Neuronal stem cell (in vitro differentiated cells): ENCODE measurements around the gene DPEP2.

Source experiments
- DNase-seq: peaks from one replicate; pipeline ENCODE4 v3.0.0-alpha.2; 2013; ENCODE audit warnings: low spot score
- H2AFZ ChIP-seq: one replicate; pipeline ENCODE4 v1.6.1; 2013; ENCODE audit warnings: mild to moderate bottlenecking, low read length, inconsistent platforms
- H2AK5ac ChIP-seq: 2 replicates; pipeline ENCODE4 v1.6.1; 2013; ENCODE audit warnings: low read depth, mild to moderate bottlenecking, inconsistent platforms, low read length, moderate library complexity, mixed read lengths
- H2BK120ac ChIP-seq: 2 replicates; pipeline ENCODE4 v1.6.1; 2013; ENCODE audit warnings: low read depth, mild to moderate bottlenecking, inconsistent platforms, low read length, moderate library complexity, mixed read lengths
- H2BK12ac ChIP-seq: one replicate; pipeline ENCODE4 v1.6.1; 2013; ENCODE audit warnings: low read length, inconsistent platforms
- H2BK15ac ChIP-seq: 2 replicates; pipeline ENCODE4 v1.6.1; 2013; ENCODE audit warnings: mild to moderate bottlenecking, low read length, inconsistent platforms, mixed read lengths
- H2BK5ac ChIP-seq: one replicate; pipeline ENCODE4 v1.6.1; 2013; ENCODE audit warnings: inconsistent platforms, mild to moderate bottlenecking, low read length, moderate library complexity
- H3K14ac ChIP-seq: one replicate; pipeline ENCODE4 v1.6.1; 2013; ENCODE audit warnings: low read length, inconsistent platforms
- H3K18ac ChIP-seq: 2 replicates; pipeline ENCODE4 v1.6.1; 2013; ENCODE audit warnings: low read length, inconsistent platforms
- H3K23ac ChIP-seq: 2 replicates; pipeline ENCODE4 v1.6.1; 2013; ENCODE audit warnings: low read depth, mild to moderate bottlenecking, mixed read lengths, low read length, inconsistent platforms; ENCODE audit not compliant: poor library complexity
- H3K27ac ChIP-seq: replicated peaks from 3 replicates; pipeline ENCODE4 v1.5.1; 2013; ENCODE audit warnings: low read length, inconsistent platforms
- H3K27me3 ChIP-seq, 3 experiments: 2 replicates each; pipeline ENCODE4 v1.6.1; 2013; ENCODE audit warnings: low read length in 3 of 3, mild to moderate bottlenecking in 2 of 3, inconsistent platforms in 1 of 3, low read depth in 1 of 3, mixed read lengths in 1 of 3, moderate library complexity in 1 of 3; ENCODE audit not compliant: control insufficient read depth in 3 of 3, insufficient read depth in 3 of 3
- H3K36me3 ChIP-seq, 2 donors: replicated peaks in 1 of 2; 2 replicates each; pipeline ENCODE4 v1.6.1; 2013; ENCODE audit warnings: low read length in 2 of 2; ENCODE audit not compliant: control insufficient read depth in 2 of 2, insufficient read depth in 2 of 2
- H3K4ac ChIP-seq: 2 replicates; pipeline ENCODE4 v1.6.1; 2013; ENCODE audit warnings: inconsistent platforms, mild to moderate bottlenecking, low read length, moderate library complexity
- H3K4me1 ChIP-seq, 2 donors: 1 replicate in 1 of 2; 2 replicates in 1 of 2; pipeline ENCODE4 v1.6.1; 2013; ENCODE audit warnings: low read length in 2 of 2, low read depth in 1 of 2; ENCODE audit not compliant: control insufficient read depth in 2 of 2, insufficient read depth in 1 of 2
- H3K4me2 ChIP-seq: one replicate; pipeline ENCODE4 v1.6.1; 2013; ENCODE audit warnings: mild to moderate bottlenecking, low read length, inconsistent platforms; ENCODE audit not compliant: insufficient read depth, poor library complexity, severe bottlenecking
- H3K4me3 ChIP-seq, 2 donors: 2 replicates each; pipeline ENCODE4 v1.5.1; 2013; ENCODE audit warnings: low read length in 2 of 2, mild to moderate bottlenecking in 2 of 2, inconsistent platforms in 1 of 2, moderate library complexity in 1 of 2
- H3K79me1 ChIP-seq: one replicate; pipeline ENCODE4 v1.6.1; 2013; ENCODE audit warnings: low read depth, mild to moderate bottlenecking, inconsistent platforms, low read length, moderate library complexity
- H3K9ac ChIP-seq: one replicate; pipeline ENCODE4 v1.6.1; 2013; ENCODE audit warnings: mild to moderate bottlenecking, low read depth, low read length, inconsistent platforms; ENCODE audit not compliant: poor library complexity
- H3K9me3 ChIP-seq, 2 donors: replicated peaks in 1 of 2; 2 replicates each; pipeline versions ENCODE3 to v1.6.1; 2013; ENCODE audit warnings: low read length in 2 of 2, mild to moderate bottlenecking in 2 of 2, inconsistent platforms in 1 of 2, low read depth in 1 of 2, mixed read lengths in 1 of 2, moderate library complexity in 1 of 2; ENCODE audit not compliant: control insufficient read depth in 2 of 2, insufficient read depth in 1 of 2
- H4K8ac ChIP-seq: one replicate; pipeline ENCODE4 v1.6.1; 2013; ENCODE audit warnings: low read depth, mild to moderate bottlenecking, inconsistent platforms, low read length, moderate library complexity
- H4K91ac ChIP-seq: one replicate; pipeline ENCODE4 v1.6.1; 2013; ENCODE audit warnings: low read length, low read depth, mild to moderate bottlenecking, inconsistent platforms; ENCODE audit not compliant: poor library complexity
- WGBS, 2 donors: extraction: QIAGEN DNeasy Blood & Tissue Kit; methylation state at CpG; one replicate each; pipeline ENCODE4 v1.1.7; 2013; ENCODE audit warnings: missing lambda C conversion rate in 2 of 2, mixed read lengths in 1 of 2; ENCODE audit not compliant: insufficient read length in 2 of 2, insufficient replicate concordance in 1 of 2; ENCODE audit errors: extremely low coverage in 2 of 2; 5-methylcytosine and 5-hydroxymethylcytosine counted together

The DPEP2 gene

GRCh38 chr16:67967958-67968399 is 31.3 kb downstream of the DPEP2 start:
- Histone ChIP-seq H3K9me3 (no peaks in the 10 kb centered on the region), H3K4me1 (peaks cover 20 to 28% of the 10 kb centered on the region in 2 donors), H2AK5ac (peak overlapping the region; percentile 1), H2BK15ac (no peak overlapping the region), H3K27ac (no peak overlapping the region), H4K91ac (no peak overlapping the region), H3K18ac (peak overlapping the region; percentile 97), H3K14ac (peak overlapping the region; percentile 32), H2BK5ac (no peak overlapping the region), H3K23ac (peak overlapping the region; percentile 59), H3K4me2 (peak overlapping the region; percentile 63), H3K27me3 (no peaks in the 10 kb centered on the region), H2BK120ac (no peak overlapping the region), H2AFZ (peak overlapping the region; percentile 90), H3K9ac (peak overlapping the region; percentile 86), H4K8ac (no peak overlapping the region), H3K4ac (no peak overlapping the region), H3K79me1 (peaks cover 15% of the 10 kb centered on the region), H3K4me3 (peak overlapping the region; percentile 53 to 96), H2BK12ac (no peak overlapping the region), H3K36me3 (peaks cover 6 to 11% of the 10 kb centered on the region in 2 donors)
- WGBS, 2 donors: no CpG with 5 or more reads among the region's 45 CpGs
- DNase-seq: peak; percentile 32

- H3K4me1 ChIP-seq: peaks cover 20 to 28% of the 10 kb centered on the region in 2 donors
- H3K14ac ChIP-seq: no peak overlapping the region
- peak overlapping the region; percentile 63 for H3K4me2 ChIP-seq
- H2BK15ac ChIP-seq: no peak overlapping the region
- H3K36me3 ChIP-seq: peaks cover 8 to 15% of the 10 kb centered on the region in 2 donors
- peak overlapping the region; percentile 53 to 96 for H3K4me3 ChIP-seq
- H3K9me3 ChIP-seq: no peaks in the 10 kb centered on the region
- H3K9ac ChIP-seq: peak overlapping the region; percentile 61
- H4K91ac ChIP-seq: no peak overlapping the region
- no peak overlapping the region for H2AK5ac ChIP-seq
- H4K8ac ChIP-seq: no peak overlapping the region
- H3K79me1 ChIP-seq: peaks cover 15% of the 10 kb centered on the region
- no peak overlapping the region for H2BK5ac ChIP-seq
- no peak overlapping the region for H2BK12ac ChIP-seq
- H3K27ac ChIP-seq: no peak overlapping the region
- DNase-seq: no peak
- no peak overlapping the region for H2BK120ac ChIP-seq
- no CpG with 5 or more reads among the region's 18 CpGs for WGBS, 2 donors
- H3K4ac ChIP-seq: no peak overlapping the region
- H3K23ac ChIP-seq: no peak overlapping the region
- no peaks in the 10 kb centered on the region for H3K27me3 ChIP-seq
- H3K18ac ChIP-seq: peak overlapping the region; percentile 1
- peak overlapping the region; percentile 90 for H2AFZ ChIP-seq
These were observed 31.9 kb downstream of the DPEP2 start for GRCh38 chr16:67967183-67967957.

- peaks cover 20 to 28% of the 10 kb centered on the region in 2 donors for H3K4me1 ChIP-seq
- H4K8ac ChIP-seq: no peak overlapping the region
- H3K4ac ChIP-seq: no peak overlapping the region
- peak overlapping the region; percentile 63 for H3K4me2 ChIP-seq
- peaks cover 15 to 22% of the 10 kb centered on the region in 2 donors for H3K36me3 ChIP-seq
- H3K18ac ChIP-seq: peak overlapping the region; percentile 0
- H3K79me1 ChIP-seq: peaks cover 15% of the 10 kb centered on the region
- no peak overlapping the region for H2AFZ ChIP-seq
- H2BK5ac ChIP-seq: no peak overlapping the region
- H3K23ac ChIP-seq: no peak overlapping the region
- no peak overlapping the region for H2AK5ac ChIP-seq
- H3K9me3 ChIP-seq: no peaks in the 10 kb centered on the region
- no peak for DNase-seq
- peak overlapping the region; percentile 53 to 96 for H3K4me3 ChIP-seq
- no peak overlapping the region for H4K91ac ChIP-seq
- H2BK120ac ChIP-seq: no peak overlapping the region
- peak overlapping the region; percentile 20 for H3K27ac ChIP-seq
- peak overlapping the region; percentile 75 for H3K9ac ChIP-seq
- no peak overlapping the region for H2BK15ac ChIP-seq
- no peak overlapping the region for H2BK12ac ChIP-seq
- WGBS, 2 donors: no CpG with 5 or more reads among the region's 3 CpGs
- no peaks in the 10 kb centered on the region for H3K27me3 ChIP-seq
- H3K14ac ChIP-seq: no peak overlapping the region
These were observed 32.6 kb downstream of the DPEP2 start for GRCh38 chr16:67966549-67967182.
